SK-N-MC (cell line): ENCODE results near the gene VWC2.

Experiments used
- DNase-seq: peaks from one replicate; pipeline ENCODE4 v3.0.0-alpha.2; 2011; ENCODE audit warnings: low read depth, low spot score
- H3K27ac ChIP-seq: fragments of 200-600 bp; sonication (generic); 2 replicates; pipeline ENCODE4 v1.5.1; 2016; ENCODE audit warnings: mixed run types
- H3K36me3 ChIP-seq: fragments of 200-600 bp; sonication (generic); 2 replicates; pipeline ENCODE4 v1.6.1; 2017; ENCODE audit warnings: antibody characterized with exemption, low read length, mixed read lengths; ENCODE audit not compliant: insufficient read depth
- H3K4me3 ChIP-seq: fragments of 200-600 bp; sonication (generic); 2 replicates; pipeline ENCODE4 v1.5.1; 2016
- H3K9ac ChIP-seq: fragments of 200-600 bp; sonication (generic); 2 replicates; pipeline ENCODE4 v1.8.0; 2017; ENCODE audit warnings: mixed run types, mixed read lengths; ENCODE audit not compliant: insufficient read length
- H3K9me3 ChIP-seq: fragments of 200-600 bp; sonication (generic); 2 replicates; pipeline ENCODE4 v1.6.1; 2017; ENCODE audit warnings: low read depth, mild to moderate bottlenecking, antibody characterized with exemption, low read length, moderate library complexity, mixed read lengths
- EZH2 ChIP-seq: fragments of 200-600 bp; sonication (generic); IDR thresholded peaks from one replicate; pipeline ENCODE4 v1.6.1; 2017; ENCODE audit warnings: antibody characterized with exemption
- FOXP2 ChIP-seq: optimal IDR thresholded peaks from 2 replicates; pipeline ENCODE3; 2011; ENCODE audit warnings: mild to moderate bottlenecking, moderate library complexity; ENCODE audit not compliant: insufficient read depth; ENCODE audit errors: extremely low read length, control extremely low read depth
- POLR2AphosphoS5 ChIP-seq: IDR thresholded peaks from 2 replicates; pipeline ENCODE4 v1.6.1; 2012; ENCODE audit warnings: mild to moderate bottlenecking, low read depth, low read length, borderline replicate concordance

VWC2 gene

GRCh38 chr7:49878089-49878488 is 104.7 kb downstream of the VWC2 start:
- TF ChIP-seq POLR2AphosphoS5 (no peak), FOXP2 (no peak), EZH2 (no peak)
- Histone ChIP-seq H3K9ac (peak overlapping the region; percentile 17), H3K36me3 (no peaks in the 10 kb centered on the region), H3K9me3 (no peaks in the 10 kb centered on the region), H3K4me3 (peak overlapping the region; percentile 56), H3K27ac (peak overlapping the region; percentile 66; the same call in 1 of the 2 replicates)
- peak; percentile 62 for DNase-seq

- no peak for TF ChIP-seq POLR2AphosphoS5
- TF ChIP-seq EZH2 = no peak
- TF ChIP-seq FOXP2 = no peak
- no peak for DNase-seq
- Histone ChIP-seq H3K36me3 (no peaks in the 10 kb centered on the region), H3K9me3 (no peaks in the 10 kb centered on the region), H3K27ac (peak overlapping the region; percentile 66; the same call in 1 of the 2 replicates), H3K4me3 (peak overlapping the region; percentile 56), H3K9ac (peak overlapping the region; percentile 17)
These were observed 105.2 kb downstream of the VWC2 start for GRCh38 chr7:49878627-49879026.

GRCh38 chr7:49883933-49884332 is 110.5 kb downstream of the VWC2 start:
- TF ChIP-seq EZH2 (no peak), POLR2AphosphoS5 (no peak), FOXP2 (no peak)
- Histone ChIP-seq H3K36me3 (no peaks in the 10 kb centered on the region), H3K4me3 (no peak overlapping the region), H3K9me3 (no peaks in the 10 kb centered on the region), H3K9ac (no peak overlapping the region), H3K27ac (no peak overlapping the region)
- no peak for DNase-seq

- TF ChIP-seq POLR2AphosphoS5 = no peak
- TF ChIP-seq EZH2 = no peak
- TF ChIP-seq FOXP2 = no peak
- no peak overlapping the region for H3K27ac ChIP-seq
These were observed 112.3 kb downstream of the VWC2 start for GRCh38 chr7:49885593-49886285.

GRCh38 chr7:49892481-49892880 is 119.0 kb downstream of the VWC2 start:
- Histone ChIP-seq H3K36me3 (no peaks in the 10 kb centered on the region), H3K9ac (no peak overlapping the region), H3K4me3 (no peak overlapping the region), H3K27ac (no peak overlapping the region), H3K9me3 (no peaks in the 10 kb centered on the region)
- TF ChIP-seq EZH2 (no peak), POLR2AphosphoS5 (no peak), FOXP2 (no peak)
- DNase-seq = no peak

More at GRCh38 chr7:49885593-49886285, 112.3 kb downstream of the VWC2 start:
- H3K9ac ChIP-seq = no peak overlapping the region
- H3K36me3 ChIP-seq = no peaks in the 10 kb centered on the region
- no peak overlapping the region for H3K4me3 ChIP-seq
- no peaks in the 10 kb centered on the region for H3K9me3 ChIP-seq
- DNase-seq = no peak

- TF ChIP-seq EZH2 = no peak
- no peak for TF ChIP-seq POLR2AphosphoS5
- TF ChIP-seq FOXP2 = no peak
- Histone ChIP-seq H3K9ac (no peak overlapping the region), H3K36me3 (no peaks in the 10 kb centered on the region), H3K27ac (no peak overlapping the region), H3K9me3 (no peaks in the 10 kb centered on the region), H3K4me3 (no peak overlapping the region)
- DNase-seq = no peak
These were observed 119.7 kb downstream of the VWC2 start for GRCh38 chr7:49893131-49893530.

GRCh38 chr7:49894543-49894942 is 121.1 kb downstream of the VWC2 start:
- no peak overlapping the region for H3K4me3 ChIP-seq
- H3K9ac ChIP-seq = no peak overlapping the region
- no peaks in the 10 kb centered on the region for H3K36me3 ChIP-seq
- DNase-seq = no peak
- no peak overlapping the region for H3K27ac ChIP-seq
- no peaks in the 10 kb centered on the region for H3K9me3 ChIP-seq
- TF ChIP-seq EZH2 (no peak), FOXP2 (no peak), POLR2AphosphoS5 (no peak)

GRCh38 chr7:49911909-49912308 is 138.5 kb downstream of the VWC2 start:
- no peak overlapping the region for H3K27ac ChIP-seq
- TF ChIP-seq POLR2AphosphoS5 (no peak), EZH2 (no peak), FOXP2 (no peak)

GRCh38 chr7:49926720-49927119 is 153.3 kb downstream of the VWC2 start:
- no peak overlapping the region for H3K4me3 ChIP-seq
- TF ChIP-seq POLR2AphosphoS5 (no peak), FOXP2 (no peak), EZH2 (no peak)
- no peaks in the 10 kb centered on the region for H3K36me3 ChIP-seq
- no peaks in the 10 kb centered on the region for H3K9me3 ChIP-seq
- DNase-seq = no peak
- no peak overlapping the region for H3K27ac ChIP-seq
- H3K9ac ChIP-seq = no peak overlapping the region

More at GRCh38 chr7:49911909-49912308, 138.5 kb downstream of the VWC2 start:
- Histone ChIP-seq H3K9ac (no peak overlapping the region), H3K9me3 (no peaks in the 10 kb centered on the region), H3K36me3 (no peaks in the 10 kb centered on the region), H3K4me3 (no peak overlapping the region)
- DNase-seq = no peak
